ENCODE measurements around the gene NKAPL.
A peak's percentile ranks its signal among the peaks of the same experiment; 100 is the strongest.

NKAPL gene

DNA sequence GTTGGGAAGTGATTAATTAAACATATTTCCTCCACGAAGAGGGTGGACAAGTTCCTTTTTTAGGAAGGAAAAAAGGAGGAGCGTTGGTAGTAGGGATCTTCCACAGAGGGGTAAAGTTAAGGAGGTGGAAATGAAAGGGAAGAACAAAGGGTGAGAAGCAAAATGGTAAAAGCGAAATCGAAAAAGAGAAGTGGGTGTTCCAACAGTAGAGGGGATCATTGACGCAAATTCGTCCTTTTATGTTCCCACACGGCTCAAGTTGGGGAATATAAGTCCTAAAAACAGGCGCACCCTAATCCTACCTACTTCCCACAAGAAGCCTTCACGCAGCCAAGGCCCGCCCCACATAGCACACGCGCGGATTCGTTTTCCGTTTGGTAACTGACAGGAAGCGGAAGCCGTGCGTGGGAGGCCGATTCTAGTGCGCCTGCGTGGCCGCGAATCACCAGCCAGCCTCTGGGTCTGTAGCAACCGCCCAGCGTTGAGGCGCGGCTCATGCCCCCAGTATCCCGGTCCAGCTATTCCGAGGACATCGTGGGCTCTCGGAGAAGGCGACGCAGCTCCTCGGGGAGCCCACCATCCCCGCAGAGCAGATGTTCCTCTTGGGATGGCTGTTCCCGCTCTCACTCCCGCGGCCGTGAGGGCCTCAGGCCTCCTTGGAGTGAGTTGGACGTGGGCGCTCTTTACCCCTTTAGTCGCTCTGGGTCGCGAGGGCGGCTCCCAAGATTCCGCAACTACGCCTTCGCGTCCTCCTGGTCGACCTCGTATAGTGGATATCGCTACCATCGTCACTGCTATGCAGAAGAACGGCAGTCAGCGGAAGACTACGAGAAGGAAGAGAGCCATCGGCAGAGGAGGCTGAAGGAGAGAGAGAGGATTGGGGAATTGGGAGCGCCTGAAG, at the start of gene NKAPL:
TSS of gene NKAPL (plus strand) at position 421 of the 901 bp plus-strand sequence. CDS start at position 496, 75 bp downstream.
- DNase-seq (ENCODE audit: low read depth in 1 of 2, low spot score in 1 of 2): peak; percentile 16 to 54

DNA sequence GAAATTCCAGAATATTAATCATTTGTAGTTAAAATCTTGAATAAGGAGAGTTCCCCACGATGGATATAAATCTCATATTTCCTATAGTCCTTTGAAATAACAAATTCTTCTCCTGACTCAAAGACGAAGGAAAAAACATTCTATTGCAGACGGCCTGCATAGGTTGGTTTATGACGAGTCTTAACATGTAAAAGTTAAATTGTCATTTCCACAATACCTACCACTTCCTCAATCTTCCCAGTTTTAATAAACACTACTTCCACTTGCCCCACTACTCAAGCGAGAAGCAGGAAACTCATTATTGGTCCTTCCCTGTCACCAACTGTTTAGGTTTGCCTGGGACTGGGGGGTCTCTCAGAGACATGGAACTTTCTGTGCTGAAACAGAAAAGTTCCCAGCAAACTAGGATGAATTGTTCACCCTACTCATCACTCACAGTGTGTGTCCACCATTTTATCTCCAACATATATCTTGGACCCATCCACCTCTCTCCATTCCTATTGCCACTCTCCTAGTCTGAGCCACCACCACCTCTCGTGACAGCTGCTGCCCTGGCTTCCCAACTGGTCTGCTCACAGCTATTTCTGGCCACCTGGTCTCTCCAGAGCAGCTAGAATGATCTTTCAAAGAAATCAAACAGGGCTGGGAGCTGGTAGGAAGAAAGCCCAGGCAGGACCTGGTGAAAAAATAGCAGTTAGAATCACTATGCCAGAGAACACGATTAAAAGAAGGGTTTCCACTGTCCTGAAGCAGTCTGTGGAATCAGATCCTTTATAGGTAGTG, 49.2 kb upstream of the NKAPL start:
- no peak for DNase-seq (ENCODE audit: low read depth in 1 of 2, low spot score in 1 of 2)

DNA sequence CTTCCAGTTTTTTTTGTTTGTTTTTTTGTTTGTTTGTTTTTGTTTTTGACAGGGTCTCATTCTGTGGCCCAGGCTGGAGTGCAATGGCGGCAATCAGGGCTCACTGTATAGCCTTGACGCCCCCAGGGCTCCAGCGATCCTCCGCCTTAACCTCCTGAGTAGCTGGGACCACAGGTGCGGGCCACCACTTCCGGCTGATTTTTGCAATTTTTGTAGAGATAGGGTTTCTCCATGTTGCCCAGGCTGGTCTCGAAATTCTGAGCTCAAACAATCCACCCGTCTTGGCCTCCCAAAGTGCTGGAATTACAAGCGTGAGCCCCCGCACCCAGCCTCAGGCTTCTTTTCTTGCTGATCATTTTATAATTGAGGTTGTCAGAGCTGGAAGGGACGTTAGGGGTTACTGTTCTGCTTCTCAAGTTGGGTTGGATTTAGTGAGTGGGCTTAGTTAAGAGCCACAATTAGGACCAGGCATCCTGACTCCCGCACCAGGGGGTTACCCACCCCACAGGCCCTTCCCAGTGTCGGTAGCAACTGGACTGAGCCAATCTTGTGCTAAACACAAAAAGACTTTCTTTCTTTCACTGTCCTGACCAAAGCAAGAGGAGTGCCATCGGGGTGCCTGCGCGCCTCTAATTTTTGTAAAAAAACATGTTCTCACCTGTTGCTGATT, 47.1 kb upstream of the NKAPL start:
- no peak for DNase-seq (ENCODE audit: low read depth in 1 of 2, low spot score in 1 of 2)

DNA sequence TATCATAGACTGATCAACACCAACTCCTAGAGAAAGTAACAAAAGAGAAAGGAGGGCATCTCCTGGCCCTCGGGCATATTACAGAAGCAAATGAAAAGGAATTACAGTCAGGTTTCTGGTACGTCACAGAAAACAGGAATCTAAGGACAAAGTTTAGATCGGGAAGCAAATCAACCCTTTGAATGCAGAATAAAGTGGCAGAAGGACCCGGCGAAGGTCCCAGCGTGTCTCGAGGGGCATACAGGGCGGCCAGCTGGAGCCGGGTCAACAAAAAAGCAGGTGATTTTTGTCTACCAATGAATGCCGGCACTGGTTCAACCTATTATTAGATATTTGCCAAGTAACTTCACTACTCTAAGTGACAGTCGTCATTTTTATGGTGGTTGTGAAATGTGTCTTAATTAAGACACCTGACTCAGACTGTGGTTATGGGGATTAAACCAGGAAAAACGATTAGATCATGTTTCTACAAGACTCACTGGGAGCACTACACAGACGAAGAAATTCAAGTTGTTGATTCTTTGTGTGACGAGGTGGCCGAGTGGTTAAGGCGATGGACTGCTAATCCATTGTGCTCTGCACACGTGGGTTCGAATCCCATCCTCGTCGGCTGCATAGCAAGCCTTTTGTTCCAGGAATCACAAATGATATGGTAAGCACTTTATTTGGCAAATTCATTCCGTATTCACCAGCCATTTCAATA, 46.4 kb upstream of the NKAPL start:
- DNase-seq (ENCODE audit: low read depth in 1 of 2, low spot score in 1 of 2): peak in 1 of 2 donors; percentile 72

DNA sequence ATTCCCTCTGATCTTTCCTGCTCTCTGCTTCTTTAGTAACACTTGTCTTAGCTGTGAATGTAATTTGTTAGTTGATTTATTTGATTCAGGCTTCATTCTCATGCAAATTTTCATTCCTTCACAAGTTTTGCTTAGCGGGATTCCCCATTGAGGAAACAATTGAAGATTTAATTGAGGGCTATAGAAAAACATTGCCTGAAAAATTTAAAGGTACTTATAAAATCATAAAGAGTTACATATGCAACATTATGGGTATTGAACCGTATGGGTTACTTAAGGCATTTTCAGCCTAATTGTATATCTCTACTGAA, 45.9 kb upstream of the NKAPL start:
- DNase-seq (ENCODE audit: low read depth in 1 of 2, low spot score in 1 of 2): no peak

DNA sequence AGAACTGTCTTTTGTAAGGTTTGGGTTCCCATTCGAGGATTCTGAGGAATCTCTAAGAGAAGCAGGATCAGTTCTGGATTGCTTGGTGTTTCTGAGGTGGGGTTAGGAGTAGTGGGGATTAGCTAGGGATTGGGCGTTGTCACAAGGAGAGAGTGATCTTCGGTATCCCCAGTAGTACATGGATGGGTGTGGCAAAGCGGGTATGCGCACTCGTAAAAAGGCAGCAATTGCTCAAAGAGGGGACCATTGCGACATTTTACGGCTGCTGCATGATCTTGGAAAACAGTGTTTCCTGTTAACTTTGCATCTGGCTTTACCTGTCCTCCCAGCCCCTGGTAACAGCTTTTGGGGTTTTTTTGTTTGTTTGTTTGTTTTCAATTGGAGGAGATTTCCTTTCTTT, 43.7 kb upstream of the NKAPL start:
- DNase-seq (ENCODE audit: low read depth in 1 of 2, low spot score in 1 of 2): no peak

DNA sequence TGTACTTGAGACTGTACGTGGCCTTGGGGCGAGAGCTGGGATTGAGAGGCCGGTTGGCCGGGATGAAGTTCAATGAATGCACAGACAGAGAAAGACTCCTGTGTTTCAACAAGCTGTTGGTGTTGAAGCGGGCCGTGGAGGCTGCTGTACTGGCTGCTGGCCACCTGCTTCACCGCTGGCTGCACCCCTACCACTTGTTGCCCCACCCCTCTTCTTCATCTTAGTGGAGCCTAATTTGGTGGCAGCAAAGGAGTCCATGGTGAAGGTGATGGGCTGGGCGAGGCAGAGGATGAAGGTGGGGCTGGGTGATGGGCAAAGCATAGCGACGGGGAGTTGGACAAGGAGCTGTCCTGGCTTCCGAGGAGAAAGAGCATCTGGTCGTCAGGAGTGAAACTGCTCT, 41.2 kb upstream of the NKAPL start:
- DNase-seq (ENCODE audit: low read depth in 1 of 2, low spot score in 1 of 2): no peak

DNA sequence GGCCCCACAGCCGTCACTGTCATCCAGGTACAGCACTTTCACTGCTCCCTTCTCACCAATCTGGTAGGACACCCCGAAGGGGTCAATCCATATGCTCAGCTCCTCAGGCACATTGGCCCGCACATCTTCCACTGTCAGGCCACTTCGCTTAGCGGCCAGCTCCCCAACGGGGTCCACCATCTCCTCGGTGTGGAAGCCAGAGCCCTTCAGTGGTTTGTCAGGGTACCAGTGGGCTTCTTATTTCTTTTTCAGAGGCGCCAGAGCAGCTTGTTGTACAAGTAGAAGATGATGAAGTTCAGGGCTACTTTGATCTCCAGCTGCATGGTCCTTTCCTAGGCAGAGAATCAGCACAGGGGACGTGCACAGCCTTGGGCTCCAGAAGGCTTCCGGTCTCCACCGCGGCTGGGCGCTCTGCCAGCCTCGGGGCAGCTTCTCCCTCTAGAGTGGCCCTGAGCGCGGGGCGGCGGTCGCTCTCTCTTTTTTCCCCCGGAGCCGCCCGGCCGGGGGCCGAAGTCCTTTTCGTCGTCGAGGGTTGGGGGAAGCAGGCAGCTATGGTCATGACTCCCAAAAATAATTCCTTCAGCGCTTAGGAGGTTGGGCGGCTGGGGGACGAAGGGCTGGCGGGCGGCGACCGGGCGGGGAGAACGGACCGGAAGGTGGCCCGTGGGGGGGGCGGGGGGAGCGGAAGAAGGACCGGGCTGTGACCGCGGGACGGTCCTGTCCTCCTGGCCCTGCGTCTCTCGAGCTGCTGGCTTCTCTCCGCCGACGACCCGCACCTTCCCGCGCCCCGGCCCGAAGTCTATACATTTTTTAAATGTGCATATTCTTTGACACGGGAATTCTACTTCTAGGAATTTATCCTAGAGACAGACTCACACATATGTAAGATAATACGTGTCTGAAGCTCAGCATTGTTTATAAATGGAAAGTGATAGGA, 40.5 kb upstream of the NKAPL start:
- no peak for DNase-seq (ENCODE audit: low read depth in 1 of 2, low spot score in 1 of 2)

DNA sequence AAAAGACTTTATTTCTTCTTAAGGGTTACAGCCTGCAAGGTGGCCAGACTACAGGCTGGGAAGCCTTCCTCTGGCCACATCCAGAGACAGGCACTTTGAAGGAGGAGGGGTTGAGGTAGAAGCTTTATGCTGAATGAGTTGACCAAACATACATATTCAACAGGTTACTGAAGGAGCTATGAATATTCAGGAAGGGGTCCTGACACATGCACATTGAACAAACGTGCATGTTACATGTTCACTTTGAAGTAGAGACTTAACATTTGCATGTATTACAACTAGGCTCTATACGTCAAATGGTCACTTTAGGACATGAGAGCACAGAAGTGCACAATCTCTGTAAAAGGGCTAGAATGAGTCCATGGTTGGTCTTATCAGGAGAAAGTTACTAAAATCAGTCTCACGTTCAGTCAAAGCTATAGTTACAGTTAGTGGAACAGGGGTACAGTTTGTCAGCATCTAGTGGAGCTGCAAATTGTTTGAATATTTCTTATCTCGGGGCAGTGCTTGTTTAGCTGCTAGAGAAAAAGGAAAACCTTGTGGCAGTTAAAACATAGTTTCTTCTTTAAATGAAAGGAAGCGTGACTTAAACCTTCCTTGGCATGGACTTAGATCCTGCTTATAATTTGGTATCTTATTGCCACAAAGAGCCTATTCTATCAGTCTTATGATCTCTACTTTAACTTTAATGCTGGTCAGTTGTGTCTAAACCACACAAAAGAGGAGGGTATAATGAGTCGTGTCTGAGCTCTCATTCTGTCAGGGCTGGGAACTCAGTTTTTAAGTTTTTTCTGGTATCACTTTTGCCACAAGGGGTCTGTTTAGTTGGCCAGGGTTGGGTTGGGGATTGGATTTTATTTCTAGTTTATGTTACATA, 38.6 kb upstream of the NKAPL start:
- DNase-seq (ENCODE audit: low read depth in 1 of 2, low spot score in 1 of 2): no peak

DNA sequence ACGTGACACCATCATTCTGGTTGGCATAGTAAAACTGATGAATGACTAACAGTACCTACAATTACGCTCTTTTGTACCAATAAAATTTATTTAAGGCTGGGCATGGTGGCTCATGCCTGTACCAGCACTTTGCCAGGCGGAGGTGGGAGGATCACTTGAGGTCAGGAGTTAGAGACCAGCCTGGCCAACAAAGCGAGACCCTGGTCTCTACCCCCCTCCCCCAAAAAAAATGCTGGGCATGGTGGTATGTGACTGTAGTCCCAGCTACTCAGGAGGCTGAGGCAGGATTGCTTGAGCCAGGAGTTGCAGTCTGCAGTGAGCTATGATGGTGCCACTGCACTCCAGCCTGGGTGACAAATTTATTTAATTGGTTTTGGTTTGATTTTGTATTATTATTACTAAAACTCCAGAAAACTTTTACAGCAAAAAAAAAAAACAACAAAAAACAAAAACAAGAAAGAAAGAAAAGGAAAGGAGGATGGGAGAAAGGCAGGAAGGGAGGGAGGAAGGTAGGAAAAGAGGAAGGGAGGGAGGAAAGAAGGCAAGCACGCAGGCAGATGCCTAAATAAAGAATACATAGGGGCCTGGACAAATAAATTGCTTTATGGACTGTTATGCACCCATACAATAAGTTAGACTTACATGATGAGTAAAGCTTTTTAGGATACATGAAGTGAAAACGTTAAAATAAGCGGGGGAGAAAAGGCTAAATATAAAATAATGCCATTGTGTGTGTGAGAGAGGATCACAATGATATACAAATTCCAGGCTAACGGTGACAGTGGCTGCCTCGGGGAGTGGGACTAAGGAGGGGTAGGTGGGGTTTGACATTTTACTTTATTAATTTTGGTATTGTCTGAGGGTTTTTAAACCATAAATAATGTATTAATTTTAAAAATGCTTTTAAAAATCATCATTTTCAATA, 34.7 kb upstream of the NKAPL start:
- no peak for DNase-seq (ENCODE audit: low read depth in 1 of 2, low spot score in 1 of 2)

DNA sequence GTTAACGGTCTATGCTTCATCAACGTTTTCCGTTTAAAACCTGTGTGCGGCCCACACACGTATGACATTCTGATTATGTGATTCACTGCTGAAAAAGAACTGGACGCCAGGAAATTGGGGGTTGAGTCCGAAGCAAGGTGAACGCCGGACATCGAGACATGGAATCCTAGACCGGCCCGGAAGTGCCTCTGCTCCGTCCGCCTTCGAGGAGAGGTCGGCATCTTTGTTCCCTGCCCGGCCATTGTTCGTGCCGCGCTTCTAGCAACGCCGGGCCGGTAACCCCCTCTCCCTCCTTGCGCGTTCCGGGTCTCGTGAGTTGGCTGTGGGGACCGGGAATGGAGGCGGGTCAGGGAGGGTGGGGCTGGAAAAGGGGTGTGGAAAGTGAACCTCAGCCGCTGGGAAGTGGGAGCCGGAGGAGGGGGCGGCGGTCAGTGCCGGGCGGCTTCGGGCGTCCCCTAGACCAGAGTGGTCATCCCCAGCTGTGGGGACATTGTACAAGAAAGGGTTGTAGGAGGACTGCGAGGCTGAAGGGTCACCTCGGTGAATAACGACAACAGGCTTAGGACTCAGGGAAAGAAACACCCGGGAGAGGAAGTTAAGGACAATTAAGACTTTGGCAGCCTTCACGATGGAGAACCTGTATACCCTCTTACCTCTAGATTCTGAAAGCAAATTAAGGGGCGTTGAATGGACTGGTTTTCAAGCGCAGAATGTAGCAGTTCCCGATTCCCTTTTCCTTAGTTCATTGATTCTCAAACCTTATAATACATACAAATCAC, 33.9 kb upstream of the NKAPL start, which contains the start of gene ZSCAN9:
TSS of gene ZSCAN9 (plus strand) at position 220 of the 779 bp plus-strand sequence. CDS start 1,810 bp downstream, outside the sequence.
- DNase-seq (ENCODE audit: low read depth in 1 of 2, low spot score in 1 of 2): peak; percentile 16 to 40

DNA sequence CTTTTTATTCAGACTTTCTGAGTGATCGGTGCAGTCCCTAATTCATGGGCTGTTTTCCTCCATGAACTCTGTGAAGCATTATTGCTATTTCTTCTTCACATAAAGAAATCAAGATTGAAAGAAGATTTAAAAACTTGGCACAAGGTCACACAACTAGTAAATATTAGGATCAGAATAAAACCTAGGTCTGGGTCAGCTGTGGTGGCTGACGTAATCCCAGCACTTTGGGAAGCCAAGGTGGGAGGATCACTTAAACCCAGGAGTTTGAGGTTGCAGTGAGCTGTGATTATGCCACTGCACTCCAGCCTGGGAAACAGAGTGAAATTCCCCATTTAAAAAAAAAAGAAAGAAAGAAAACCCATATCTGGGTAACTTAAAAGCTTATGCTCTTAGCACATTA, 32.6 kb upstream of the NKAPL start:
- DNase-seq (ENCODE audit: low read depth in 1 of 2, low spot score in 1 of 2): no peak

DNA sequence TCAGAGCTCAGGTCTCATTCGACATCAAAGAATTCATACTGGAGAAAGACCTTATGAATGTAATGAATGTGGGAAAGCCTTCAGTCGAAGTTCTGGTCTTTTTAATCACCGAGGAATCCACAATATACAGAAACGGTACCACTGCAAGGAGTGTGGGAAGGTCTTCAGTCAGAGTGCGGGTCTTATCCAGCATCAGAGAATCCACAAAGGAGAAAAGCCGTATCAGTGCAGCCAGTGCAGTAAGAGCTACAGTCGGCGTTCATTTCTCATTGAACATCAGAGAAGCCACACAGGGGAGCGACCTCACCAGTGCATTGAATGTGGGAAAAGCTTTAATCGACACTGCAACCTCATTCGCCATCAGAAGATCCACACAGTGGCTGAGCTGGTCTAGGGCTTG, 26.3 kb upstream of the NKAPL start:
- no peak for DNase-seq (ENCODE audit: low read depth in 1 of 2, low spot score in 1 of 2)

DNA sequence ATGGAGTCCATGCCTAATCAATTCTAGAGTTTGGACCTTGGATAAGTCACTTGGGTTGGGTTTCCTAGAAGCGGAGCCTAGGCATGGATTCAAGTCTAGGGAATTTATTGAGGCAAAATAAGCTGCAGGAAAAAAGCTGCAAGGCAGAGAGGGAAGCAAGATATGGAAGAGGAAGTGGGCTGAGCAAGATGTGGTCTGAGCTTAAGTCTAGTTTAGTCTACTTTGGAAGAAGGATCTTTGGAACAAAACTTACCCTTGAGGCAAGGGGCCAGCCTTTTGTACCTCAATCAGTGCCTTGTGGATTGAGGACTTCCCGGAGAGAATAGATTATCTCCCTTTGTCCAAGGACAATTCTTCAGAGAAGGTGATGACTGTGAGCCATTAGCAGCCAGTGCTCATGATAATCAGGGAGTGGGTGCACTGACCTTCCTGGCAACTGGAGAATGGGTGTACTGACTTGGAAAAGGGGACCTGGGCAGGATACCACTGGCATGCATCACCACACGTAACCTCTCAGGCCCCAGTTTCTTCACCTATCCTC, 23.1 kb upstream of the NKAPL start:
- DNase-seq (ENCODE audit: low read depth in 1 of 2, low spot score in 1 of 2): no peak

DNA sequence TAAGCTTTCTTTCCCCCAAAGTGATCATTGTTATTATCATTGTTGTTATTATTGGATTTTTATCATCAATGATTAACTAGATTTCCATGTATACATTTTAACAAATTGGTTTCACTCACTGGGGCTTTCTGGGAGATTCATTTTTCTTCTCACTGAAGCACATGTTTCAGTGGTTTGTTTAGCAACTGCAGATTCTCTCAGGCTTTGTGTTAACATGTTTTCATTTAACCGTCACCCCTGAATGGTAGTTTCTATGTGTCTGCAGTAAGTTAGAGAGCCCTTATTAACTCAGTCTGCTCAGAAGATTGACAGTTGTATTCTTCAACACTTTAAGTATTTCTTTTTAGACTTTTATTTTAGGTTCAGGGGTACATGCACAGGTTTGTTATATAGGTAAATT, 19.5 kb upstream of the NKAPL start:
- DNase-seq (ENCODE audit: low read depth in 1 of 2, low spot score in 1 of 2): no peak

DNA sequence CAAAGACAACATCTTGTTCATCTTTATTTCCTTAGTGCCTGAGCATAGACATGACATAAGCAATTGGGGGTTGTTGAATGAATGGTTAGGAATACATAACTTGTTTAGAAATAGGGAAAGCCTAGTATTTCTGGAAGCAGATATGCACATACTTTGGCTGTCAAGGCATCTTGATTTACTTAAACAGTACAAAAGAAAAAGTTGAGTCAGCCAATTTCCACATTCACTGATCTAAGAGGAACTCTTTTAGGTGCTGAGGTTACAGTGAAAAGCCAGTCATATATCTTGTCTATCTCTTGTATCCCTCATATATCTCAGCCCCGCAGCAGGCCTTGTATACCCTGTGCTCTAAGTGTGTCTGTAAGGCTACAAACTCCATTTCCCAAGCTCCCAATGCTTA, 18.6 kb upstream of the NKAPL start:
- DNase-seq (ENCODE audit: low read depth in 1 of 2, low spot score in 1 of 2): no peak

DNA sequence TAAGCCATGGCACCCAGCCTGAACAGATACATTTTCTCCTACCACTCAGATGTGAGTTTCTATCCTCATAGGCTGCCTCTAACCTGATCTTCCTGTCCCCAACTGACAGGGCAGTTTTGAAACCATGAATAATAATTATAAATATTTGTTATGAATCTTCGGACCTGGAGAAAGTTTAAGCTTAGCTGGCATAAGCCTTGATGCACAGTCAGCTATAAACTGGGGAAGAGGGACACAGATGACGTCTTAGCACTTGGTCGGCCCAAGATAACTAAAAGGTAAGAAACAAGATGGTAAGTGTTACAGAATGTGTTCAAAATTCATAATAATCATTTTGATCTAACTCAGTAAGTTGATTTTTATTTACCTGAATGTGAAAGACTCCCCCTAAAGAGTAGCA, 15.2 kb upstream of the NKAPL start:
- DNase-seq (ENCODE audit: low read depth in 1 of 2, low spot score in 1 of 2): no peak

Measured in activated CD4-positive, alpha-beta T cell treated with anti-CD3 and anti-CD28 coated beads, Interleukin-2, amount 50 U/mL, for 24 hours (primary cell).